Measurements from ENCODE around the gene KRTAP10-2.

DNA sequence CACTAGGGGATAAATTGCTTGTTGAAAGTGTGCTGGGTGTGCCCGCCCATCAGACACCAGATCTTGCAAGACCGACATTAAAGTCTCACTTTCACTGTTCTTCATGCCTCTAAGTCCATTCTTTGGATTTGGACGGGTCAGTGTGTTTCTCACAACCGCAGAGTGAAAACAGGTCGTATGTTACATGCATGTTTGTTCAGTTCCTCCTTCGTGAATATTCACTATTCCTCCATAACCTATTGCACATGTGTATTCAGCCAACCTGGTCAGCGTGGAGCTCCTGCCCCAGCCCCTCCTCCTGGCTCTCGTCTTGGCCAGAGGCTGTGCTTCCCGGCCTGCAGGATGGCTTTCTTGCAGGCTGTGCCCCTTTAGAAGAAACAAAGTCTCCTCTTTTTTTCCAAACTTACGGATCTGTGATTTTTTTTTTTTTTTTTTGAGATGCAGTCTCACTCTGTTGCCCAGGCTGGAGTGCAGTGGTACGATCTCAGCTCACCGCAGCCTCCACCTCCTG, 43.2 kb upstream of the KRTAP10-2 start:
- TF ChIP-seq, protein P1, sequence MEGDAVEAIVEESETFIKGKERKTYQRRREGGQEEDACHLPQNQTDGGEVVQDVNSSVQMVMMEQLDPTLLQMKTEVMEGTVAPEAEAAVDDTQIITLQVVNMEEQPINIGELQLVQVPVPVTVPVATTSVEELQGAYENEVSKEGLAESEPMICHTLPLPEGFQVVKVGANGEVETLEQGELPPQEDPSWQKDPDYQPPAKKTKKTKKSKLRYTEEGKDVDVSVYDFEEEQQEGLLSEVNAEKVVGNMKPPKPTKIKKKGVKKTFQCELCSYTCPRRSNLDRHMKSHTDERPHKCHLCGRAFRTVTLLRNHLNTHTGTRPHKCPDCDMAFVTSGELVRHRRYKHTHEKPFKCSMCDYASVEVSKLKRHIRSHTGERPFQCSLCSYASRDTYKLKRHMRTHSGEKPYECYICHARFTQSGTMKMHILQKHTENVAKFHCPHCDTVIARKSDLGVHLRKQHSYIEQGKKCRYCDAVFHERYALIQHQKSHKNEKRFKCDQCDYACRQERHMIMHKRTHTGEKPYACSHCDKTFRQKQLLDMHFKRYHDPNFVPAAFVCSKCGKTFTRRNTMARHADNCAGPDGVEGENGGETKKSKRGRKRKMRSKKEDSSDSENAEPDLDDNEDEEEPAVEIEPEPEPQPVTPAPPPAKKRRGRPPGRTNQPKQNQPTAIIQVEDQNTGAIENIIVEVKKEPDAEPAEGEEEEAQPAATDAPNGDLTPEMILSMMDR (IDR thresholded peaks at IDR 0.05; ENCODE audit: insufficient read depth, low read length, poor library complexity, severe bottlenecking), result no peak
- no peak for TF ChIP-seq EZH2phosphoT487 (conservative IDR thresholded peaks at IDR 0.05; ENCODE audit: low read length)
